Prostate gland (tissue), 2 donors: ENCODE results near the gene CAP2.

Source experiments
- CTCF ChIP-seq, 4 experiments: fragments of 200-600 bp in 2 of 4; fragments of 450-650 bp in 2 of 4; sonication (generic) in 2 of 4; IDR thresholded peaks; 1 replicate in 3 of 4; 2 replicates in 1 of 4; pipeline ENCODE4 v1.5.1; 2016 to 2019; ENCODE audit warnings: antibody characterized with exemption in 4 of 4, mild to moderate bottlenecking in 2 of 4, moderate library complexity in 2 of 4
- POLR2A ChIP-seq: fragments of 450-650 bp; IDR thresholded peaks from one replicate; pipeline ENCODE4 v1.6.1; 2016; ENCODE audit warnings: antibody characterized with exemption, mild to moderate bottlenecking
- POLR2AphosphoS5 ChIP-seq: sonication (generic); formaldehyde crosslinking; IDR thresholded peaks from one replicate; pipeline ENCODE4 v1.6.1; 2017; ENCODE audit warnings: antibody characterized with exemption

- no peak for TF ChIP-seq POLR2A
- TF ChIP-seq CTCF (IDR thresholded peaks at IDR 0.05), result no peak
- no peak for TF ChIP-seq POLR2AphosphoS5
Measured at GRCh38 chr6:17506531-17506930, 113.1 kb downstream of the CAP2 start.
